GM23338 (cell line): ENCODE results near the gene TMEM131L. TPM values are rescaled to one million over a fixed set of nuclear protein-coding genes. Genes with fewer than 3 reads are reported as not detected.

Experiments
- ATAC-seq: fragments of 200-7000 bp; cut with Tn5 transposase; 3 replicates; pipeline ENCODE4 v1.9.1; 2020
- DNase-seq: peaks from one replicate; pipeline ENCODE4 v3.0.0-alpha.2; 2015; ENCODE audit warnings: low spot score
- H2AFZ ChIP-seq: fragments of 200-600 bp; sonication (generic); 2 replicates; pipeline ENCODE4 v1.8.0; 2016; ENCODE audit warnings: antibody characterized with exemption, mild to moderate bottlenecking, moderate library complexity
- H3F3A ChIP-seq: fragments of 200-600 bp; sonication (generic); replicated peaks from 2 replicates; pipeline ENCODE4 v1.8.0; 2017; ENCODE audit warnings: antibody characterized with exemption, mixed run types, low read depth
- H3K27ac ChIP-seq: fragments of 200-600 bp; sonication (generic); 2 replicates; pipeline ENCODE4 v1.6.1; 2016; ENCODE audit warnings: low read depth
- H3K27me3 ChIP-seq: fragments of 200-600 bp; sonication (generic); 2 replicates; pipeline ENCODE4 v1.8.0; 2016; ENCODE audit warnings: mild to moderate bottlenecking, mixed run types, moderate library complexity; ENCODE audit not compliant: insufficient read depth
- H3K36me3 ChIP-seq: fragments of 200-600 bp; sonication (generic); 2 replicates; pipeline ENCODE4 v1.8.0; 2016; ENCODE audit warnings: mild to moderate bottlenecking; ENCODE audit not compliant: insufficient read depth
- H3K4me1 ChIP-seq: fragments of 200-600 bp; sonication (generic); 2 replicates; pipeline ENCODE4 v1.8.0; 2016; ENCODE audit warnings: mild to moderate bottlenecking, moderate library complexity; ENCODE audit not compliant: insufficient read depth
- H3K4me2 ChIP-seq: fragments of 200-600 bp; sonication (generic); 2 replicates; pipeline ENCODE4 v1.7.1; 2017; ENCODE audit warnings: mixed run types
- H3K4me3 ChIP-seq: fragments of 200-600 bp; sonication (generic); 2 replicates; pipeline ENCODE4 v1.6.1; 2016; ENCODE audit warnings: mixed run types
- H3K79me2 ChIP-seq: fragments of 200-600 bp; sonication (generic); replicated peaks from 2 replicates; pipeline ENCODE4 v1.8.0; 2017; ENCODE audit warnings: mild to moderate bottlenecking; ENCODE audit not compliant: insufficient read depth
- H3K9me2 ChIP-seq: fragments of 200-600 bp; sonication (generic); 2 replicates; pipeline ENCODE4 v1.8.0; 2017; ENCODE audit not compliant: insufficient read depth
- H4K20me1 ChIP-seq: fragments of 200-600 bp; sonication (generic); replicated peaks from 2 replicates; pipeline ENCODE4 v1.8.0; 2017; ENCODE audit warnings: mild to moderate bottlenecking; ENCODE audit not compliant: insufficient read depth
- H3K27ac Mint-ChIP-seq: 2 replicates; pipeline ENCODE4 v1.8.0; 2020; ENCODE audit warnings: inconsistent platforms, mild to moderate bottlenecking, moderate library complexity, mixed read lengths
- H3K27me3 Mint-ChIP-seq: 3 replicates; pipeline ENCODE4 v1.8.0; 2022; ENCODE audit warnings: low read depth, mild to moderate bottlenecking, moderate library complexity, mixed read lengths, inconsistent platforms; ENCODE audit not compliant: insufficient read depth, poor library complexity
- H3K36me3 Mint-ChIP-seq: 3 replicates; pipeline ENCODE4 v1.8.0; 2021; ENCODE audit warnings: low read depth, mild to moderate bottlenecking, inconsistent platforms, moderate library complexity, mixed read lengths
- H3K4me1 Mint-ChIP-seq: 3 replicates; pipeline ENCODE4 v1.8.0; 2020; ENCODE audit warnings: mild to moderate bottlenecking, inconsistent platforms, mixed read lengths
- H3K4me3 Mint-ChIP-seq: 3 replicates; pipeline ENCODE4 v1.8.0; 2021; ENCODE audit warnings: moderate library complexity, mild to moderate bottlenecking, inconsistent platforms, mixed read lengths
- H3K9me3 Mint-ChIP-seq: 3 replicates; pipeline ENCODE4 v1.8.0; 2020; ENCODE audit warnings: moderate library complexity, mild to moderate bottlenecking, inconsistent platforms, mixed read lengths
- CREB1 ChIP-seq: fragments of 250-450 bp; sonication (Bioruptor Pico); IDR thresholded peaks from 2 replicates; pipeline ENCODE4 v1.5.0; 2020; ENCODE audit warnings: low read depth, mild to moderate bottlenecking, moderate library complexity
- CTCF ChIP-seq, 2 experiments: fragments of 200-600 bp in 1 of 2; sonication (generic) in 1 of 2; conservative IDR thresholded peaks; 2 replicates each; pipeline versions ENCODE4 v1.5.1 to v1.6.1; 2016 to 2017; ENCODE audit warnings: antibody characterized with exemption in 2 of 2, low read depth in 2 of 2, mild to moderate bottlenecking in 2 of 2, moderate library complexity in 1 of 2
- ETS1 ChIP-seq: IDR thresholded peaks from 2 replicates; pipeline ENCODE4 v1.6.1; 2016; ENCODE audit warnings: antibody characterized with exemption
- EZH2 ChIP-seq: fragments of 200-600 bp; sonication (generic); IDR thresholded peaks from one replicate; pipeline ENCODE4 v1.8.0; 2017; ENCODE audit warnings: antibody characterized with exemption, mild to moderate bottlenecking, low read depth; ENCODE audit not compliant: unreplicated experiment
- EZH2phosphoT487 ChIP-seq: fragments of 200-600 bp; sonication (generic); IDR thresholded peaks from one replicate; pipeline ENCODE4 v1.8.1; 2018; ENCODE audit warnings: antibody characterized with exemption; ENCODE audit not compliant: unreplicated experiment
- JUNB ChIP-seq: IDR thresholded peaks from one replicate; pipeline ENCODE4 v1.6.1; 2016; ENCODE audit warnings: antibody characterized with exemption; ENCODE audit not compliant: unreplicated experiment
- NANOG ChIP-seq: IDR thresholded peaks from 2 replicates; pipeline ENCODE4 v1.6.1; 2016; ENCODE audit warnings: antibody characterized with exemption, borderline replicate concordance
- POLR2AphosphoS5 ChIP-seq: IDR thresholded peaks from 2 replicates; pipeline ENCODE4 v1.6.1; 2016; ENCODE audit warnings: antibody characterized with exemption, low read depth
- REST ChIP-seq: IDR thresholded peaks from one replicate; pipeline ENCODE4 v1.6.1; 2018; ENCODE audit warnings: antibody characterized with exemption; ENCODE audit not compliant: unreplicated experiment
- STAT1 ChIP-seq: IDR thresholded peaks from one replicate; pipeline ENCODE4 v1.6.1; 2016; ENCODE audit warnings: antibody characterized with exemption; ENCODE audit not compliant: unreplicated experiment
- ZNF114 ChIP-seq: fragments of 250-450 bp; sonication (Bioruptor Pico); IDR thresholded peaks from 2 replicates; pipeline ENCODE4 v1.5.0; 2020; ENCODE audit warnings: mild to moderate bottlenecking, moderate library complexity
- ZNF331 ChIP-seq: fragments of 250-450 bp; sonication (Bioruptor Pico); IDR thresholded peaks from 2 replicates; pipeline ENCODE4 v1.5.0; 2020; ENCODE audit warnings: low read depth, mild to moderate bottlenecking, moderate library complexity
- ZNF462 ChIP-seq: fragments of 250-450 bp; sonication (Bioruptor Pico); IDR thresholded peaks from 2 replicates; pipeline ENCODE4 v1.5.0; 2020; ENCODE audit warnings: mild to moderate bottlenecking, moderate library complexity
- polyA plus RNA-seq: library from polyadenylated mRNA; unstranded; fragments of >200 nt; fragmentation: Nextera tagmentation; extraction: Ambion mirVana; gene quantifications from 2 replicates; pipeline ENCODE4 v1.2.1, GENCODE V29; 2016
- total RNA-seq: library from RNA; depleted of rRNA; stranded (reverse); fragments of >200 nt; shearing (Covaris generic); gene quantifications from 2 replicates; pipeline ENCODE4 v1.2.3, GENCODE V29; 2014

The TMEM131L gene
- total and polyA plus RNA-seq, 2 experiments from 2014 or later: 11.1 to 32.2 TPM

GRCh38 chr4:153602758-153603157, 136.6 kb downstream of the TMEM131L start:
- no peak overlapping the region for H3K4me3 Mint-ChIP-seq
- H3K79me2 ChIP-seq: no peaks in the 10 kb centered on the region
- H2AFZ ChIP-seq: no peak overlapping the region
- ATAC-seq (no peak), DNase-seq (no peak)
- H3K9me2 ChIP-seq: no peaks in the 10 kb centered on the region
- H3K9me3 Mint-ChIP-seq: no peaks in the 10 kb centered on the region
- no peaks in the 10 kb centered on the region for H3K27me3 ChIP-seq
- H3K27me3 Mint-ChIP-seq: no peaks in the 10 kb centered on the region
- no peak for TF ChIP-seq ETS1
- TF ChIP-seq EZH2phosphoT487: no peak
- no peak for TF ChIP-seq CREB1 (CRISPR knock-in tag)
- TF ChIP-seq EZH2: no peak
- TF ChIP-seq ZNF114 (CRISPR knock-in tag): no peak
- no peak for TF ChIP-seq POLR2AphosphoS5
- TF ChIP-seq REST: no peak
- TF ChIP-seq ZNF331 (CRISPR knock-in tag): no peak
- TF ChIP-seq STAT1: no peak
- no peak for TF ChIP-seq NANOG
- no peak for TF ChIP-seq ZNF462 (CRISPR knock-in tag)
- no peak for TF ChIP-seq CTCF (conservative IDR thresholded peaks at IDR 0.05; ENCODE audit: low read depth in 2 of 2)
- no peak for TF ChIP-seq JUNB
- H3K36me3 ChIP-seq: peaks cover 32% of the 10 kb centered on the region
- no peaks in the 10 kb centered on the region for H3K4me1 Mint-ChIP-seq
- no peaks in the 10 kb centered on the region for H3F3A ChIP-seq
- H3K4me3 ChIP-seq: no peak overlapping the region
- H3K27ac Mint-ChIP-seq: no peak overlapping the region
- H3K4me1 ChIP-seq: no peaks in the 10 kb centered on the region
- H3K27ac ChIP-seq: no peak overlapping the region
- no peak overlapping the region for H3K4me2 ChIP-seq
- peaks cover 30% of the 10 kb centered on the region for H3K36me3 Mint-ChIP-seq
- 0 out of 2 replicates have a peak, but pooled peaks cover 4% of the 10 kb centered on the region for H4K20me1 ChIP-seq
